ENCODE results near the gene IGF1R. TPM values are rescaled to one million over a fixed set of nuclear protein-coding genes. Genes with fewer than 3 reads are reported as not detected.

The IGF1R gene
- total RNA-seq, 6 donors from 2014 or later, result 31.0 to 142 (median 63.8) TPM

GRCh38 chr15:98790270-98790669 is 141.9 kb downstream of the IGF1R start:
- H3K4me1 ChIP-seq, result peaks cover 21 to 47% (median 32%) of the 10 kb centered on the region in 4 donors
- WGBS, 2 donors, result 85 to 89% methylated on average over 5 of the region's 5 CpGs
- H3K27me3 ChIP-seq, result no peaks in the 10 kb centered on the region
- DNase-seq (no peak), ATAC-seq (ENCODE audit: low FRiP score in 2 of 2) (no peak)
- H3K9me3 ChIP-seq, result no peaks in the 10 kb centered on the region
- TF ChIP-seq CTCF (IDR thresholded peaks at IDR 0.05) (no peak), POLR2AphosphoS5 (IDR thresholded peaks at IDR 0.05) (no peak), EP300 (IDR thresholded peaks at IDR 0.05) (no peak), POLR2A (IDR thresholded peaks at IDR 0.05) (no peak)
- H3K4me3 ChIP-seq, result no peak overlapping the region
- H3K27ac ChIP-seq, result no peak overlapping the region
- no peaks in the 10 kb centered on the region for H3K36me3 ChIP-seq

- no peak for TF ChIP-seq EP300 (IDR thresholded peaks at IDR 0.05)
- no peak for TF ChIP-seq POLR2AphosphoS5 (IDR thresholded peaks at IDR 0.05)
- TF ChIP-seq CTCF (IDR thresholded peaks at IDR 0.05), result no peak
- no peak for TF ChIP-seq POLR2A (IDR thresholded peaks at IDR 0.05)
- no peaks in the 10 kb centered on the region for H3K9me3 ChIP-seq
- ATAC-seq (ENCODE audit: low FRiP score in 2 of 2) (no peak), DNase-seq (no peak)
- no peak overlapping the region for H3K4me3 ChIP-seq
- 89 to 90% methylated on average over 2 of the region's 2 CpGs for WGBS, 2 donors
- no peak overlapping the region for H3K27ac ChIP-seq
- H3K27me3 ChIP-seq, result no peaks in the 10 kb centered on the region
- H3K36me3 ChIP-seq, result no peaks in the 10 kb centered on the region
- H3K4me1 ChIP-seq, result peaks cover 18 to 45% (median 28%) of the 10 kb centered on the region in 4 donors
These were observed 142.8 kb downstream of the IGF1R start for GRCh38 chr15:98791046-98791701.

- Histone ChIP-seq H3K36me3 (no peaks in the 10 kb centered on the region), H3K27ac (no peak overlapping the region), H3K4me3 (no peak overlapping the region), H3K27me3 (no peaks in the 10 kb centered on the region), H3K9me3 (no peaks in the 10 kb centered on the region), H3K4me1 (peaks cover 19 to 46% (median 32%) of the 10 kb centered on the region in 4 donors)
- no peak for TF ChIP-seq CTCF (IDR thresholded peaks at IDR 0.05)
- no peak for TF ChIP-seq POLR2A (IDR thresholded peaks at IDR 0.05)
- no peak for TF ChIP-seq EP300 (IDR thresholded peaks at IDR 0.05)
- no peak for TF ChIP-seq POLR2AphosphoS5 (IDR thresholded peaks at IDR 0.05)
- no peak for ATAC-seq (ENCODE audit: low FRiP score in 2 of 2)
- DNase-seq, result no peak
These were observed 143.8 kb downstream of the IGF1R start for GRCh38 chr15:98792117-98792516.

- Histone ChIP-seq H3K4me3 (no peak overlapping the region), H3K27ac (no peak overlapping the region), H3K36me3 (no peaks in the 10 kb centered on the region), H3K9me3 (no peaks in the 10 kb centered on the region), H3K27me3 (no peaks in the 10 kb centered on the region), H3K4me1 (peaks cover 17 to 41% (median 29%) of the 10 kb centered on the region in 4 donors)
- ATAC-seq (ENCODE audit: low FRiP score in 2 of 2) (no peak), DNase-seq (no peak)
- 91 to 94% methylated on average over 4 of the region's 4 CpGs for WGBS, 2 donors
- TF ChIP-seq CTCF (IDR thresholded peaks at IDR 0.05), result no peak
- TF ChIP-seq EP300 (IDR thresholded peaks at IDR 0.05), result no peak
- TF ChIP-seq POLR2A (IDR thresholded peaks at IDR 0.05), result no peak
- TF ChIP-seq POLR2AphosphoS5 (IDR thresholded peaks at IDR 0.05), result no peak
These were observed 145.9 kb downstream of the IGF1R start for GRCh38 chr15:98794211-98794610.

GRCh38 chr15:98794748-98795147 is 146.4 kb downstream of the IGF1R start:
- no peak overlapping the region for H3K4me3 ChIP-seq
- 64% methylated on average over 3 of the region's 3 CpGs for WGBS, 2 donors
- ATAC-seq (ENCODE audit: low FRiP score in 2 of 2) (no peak), DNase-seq (no peak)
- H3K27ac ChIP-seq, result no peak overlapping the region
- no peak for TF ChIP-seq POLR2AphosphoS5 (IDR thresholded peaks at IDR 0.05)
- no peak for TF ChIP-seq CTCF (IDR thresholded peaks at IDR 0.05)
- no peak for TF ChIP-seq POLR2A (IDR thresholded peaks at IDR 0.05)
- no peak for TF ChIP-seq EP300 (IDR thresholded peaks at IDR 0.05)
- H3K27me3 ChIP-seq, result no peaks in the 10 kb centered on the region
- H3K4me1 ChIP-seq, result peaks cover 22 to 46% (median 33%) of the 10 kb centered on the region in 4 donors
- H3K36me3 ChIP-seq, result no peaks in the 10 kb centered on the region
- H3K9me3 ChIP-seq, result no peaks in the 10 kb centered on the region
